HG03342 (cell line): ENCODE data around the gene C22orf31.
"Not testable (repeated sequence)": the region's sequence is repeated elsewhere in the genome, so short reads cannot be mapped to it uniquely, and the experiment has no call there.

Source experiments
- ATAC-seq: cut with Tn5 transposase; IDR thresholded peaks from one replicate; pipeline ENCODE4 v1.9.1; 2021; ENCODE audit warnings: mild to moderate bottlenecking, moderate library complexity; ENCODE audit not compliant: unreplicated experiment

The C22orf31 gene

GRCh38 chr22:29061773-29062172, at the start of gene C22orf31:
Gene C22orf31, minus strand, starts transcription at chr22:29061831. Its CDS starts 39 bp downstream, at chr22:29061792.
- no peak for ATAC-seq

GRCh38 chr22:29110946-29111345, 49.3 kb upstream of the C22orf31 start:
- ATAC-seq: no peak

DNA sequence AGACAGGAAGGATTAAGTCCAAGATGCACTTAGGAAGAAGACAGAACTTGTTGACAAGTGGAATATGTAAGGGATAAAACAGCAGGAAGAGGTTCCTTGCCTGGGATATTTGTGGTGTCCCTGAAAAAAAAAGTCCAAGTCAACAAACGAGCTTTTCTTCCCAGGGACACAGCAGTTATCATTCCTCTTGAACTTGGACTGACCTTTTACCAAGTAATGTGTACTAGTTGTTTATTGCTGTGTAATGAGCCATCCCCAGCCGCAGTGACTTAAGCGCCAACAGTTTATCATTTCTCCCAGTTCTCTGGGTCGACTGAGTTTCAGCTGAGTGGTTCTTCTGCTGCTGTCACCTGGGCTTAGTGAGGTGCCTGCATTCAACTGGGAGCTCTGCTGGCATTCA, 48.2 kb upstream of the C22orf31 start:
- no peak for ATAC-seq

- ATAC-seq: no peak
These were observed 46.5 kb upstream of the C22orf31 start for GRCh38 chr22:29108137-29108536.

- ATAC-seq: no peak
These were observed 45.2 kb upstream of the C22orf31 start for GRCh38 chr22:29106839-29107238.

DNA sequence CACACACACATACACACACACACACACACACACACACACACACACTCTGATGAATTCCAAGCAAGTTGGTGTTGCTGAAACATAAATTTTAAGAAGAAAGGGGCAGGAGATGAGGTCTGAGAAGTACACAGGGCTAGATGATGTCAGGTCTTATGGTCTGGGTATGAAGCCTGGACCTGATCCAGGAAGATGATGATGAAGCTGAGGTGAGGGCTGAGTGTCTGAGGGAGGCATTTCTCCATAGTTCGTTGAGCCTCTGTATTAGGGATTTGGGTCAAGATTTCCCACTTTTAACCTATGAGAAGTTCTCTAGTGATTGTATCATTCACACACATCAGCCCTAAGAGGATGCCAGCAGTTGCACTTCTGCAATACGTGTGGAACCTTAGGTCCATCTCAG, 43.8 kb upstream of the C22orf31 start:
- ATAC-seq: no peak

GRCh38 chr22:29103121-29103520, 41.5 kb upstream of the C22orf31 start:
- ATAC-seq: no peak

DNA sequence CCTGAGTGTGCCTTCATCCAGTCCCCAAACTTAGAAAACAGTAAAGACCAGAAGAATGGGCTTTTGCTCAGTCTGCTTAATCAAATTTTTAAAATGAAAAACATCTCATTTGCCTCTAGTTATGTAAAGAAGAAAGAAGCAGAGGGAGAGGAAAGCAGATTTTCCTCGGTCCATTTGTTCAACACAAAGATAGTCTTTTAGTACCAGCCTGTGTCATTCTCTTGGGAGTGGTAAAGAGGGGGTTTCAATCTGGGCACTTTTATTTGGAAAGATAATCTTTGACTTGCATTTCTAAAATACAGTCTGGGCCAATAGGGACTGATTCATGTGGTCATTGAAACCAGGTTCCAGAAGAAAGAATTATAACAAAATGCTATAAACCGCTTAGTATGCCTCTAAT, 40.7 kb upstream of the C22orf31 start:
- no peak for ATAC-seq

- no peak for ATAC-seq
These were observed 36.7 kb upstream of the C22orf31 start for GRCh38 chr22:29098296-29098695.

DNA sequence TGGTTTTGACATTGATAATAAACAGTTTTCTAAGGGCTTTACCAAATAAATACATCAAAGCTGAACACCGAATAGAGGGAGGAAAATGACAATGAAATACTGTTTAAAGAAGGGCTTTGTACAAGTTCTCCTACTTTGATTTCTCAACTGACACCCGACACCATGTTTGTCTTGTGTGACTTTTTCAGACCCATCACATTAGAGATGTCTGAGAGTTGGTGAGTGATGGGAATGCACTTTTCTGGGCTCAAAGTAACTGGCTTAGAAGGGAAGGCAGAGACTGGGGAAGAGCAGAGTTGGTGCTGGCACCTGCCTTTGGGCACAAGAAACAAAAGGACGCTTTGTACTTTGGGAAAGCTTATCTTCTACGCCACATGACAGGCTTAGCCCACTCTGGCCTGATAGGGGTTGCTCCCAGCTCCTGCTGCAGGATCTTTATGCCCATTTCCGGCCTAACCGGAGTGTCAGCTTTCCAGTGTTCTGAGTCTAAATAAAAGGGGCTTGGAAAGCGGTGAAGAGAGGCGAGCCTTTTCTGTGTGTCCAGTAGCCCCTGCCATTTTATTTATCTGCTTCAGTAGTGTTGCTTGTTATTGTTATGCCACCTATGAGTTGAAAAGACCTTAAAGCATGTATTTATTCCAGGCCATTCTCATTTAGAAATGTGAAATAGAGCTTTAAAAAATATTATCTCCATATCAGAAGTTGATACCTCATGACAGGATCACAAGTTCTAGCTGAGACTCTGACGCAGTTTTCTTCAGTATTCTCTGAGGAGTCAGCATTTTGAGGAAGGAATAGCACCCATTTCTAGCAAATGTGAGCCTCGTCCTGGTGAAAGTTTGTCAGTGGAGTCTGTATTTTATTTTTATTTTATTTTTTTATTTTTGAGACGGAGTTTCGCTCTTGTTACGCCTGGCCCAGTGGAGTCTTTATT, 35.4 kb upstream of the C22orf31 start:
- no peak for ATAC-seq

- no peak for ATAC-seq
These were observed 33.8 kb upstream of the C22orf31 start for GRCh38 chr22:29095459-29095858.

GRCh38 chr22:29093501-29094300, 32.1 kb upstream of the C22orf31 start:
- ATAC-seq: no peak

GRCh38 chr22:29093030-29093429, 31.4 kb upstream of the C22orf31 start:
- ATAC-seq: no peak

DNA sequence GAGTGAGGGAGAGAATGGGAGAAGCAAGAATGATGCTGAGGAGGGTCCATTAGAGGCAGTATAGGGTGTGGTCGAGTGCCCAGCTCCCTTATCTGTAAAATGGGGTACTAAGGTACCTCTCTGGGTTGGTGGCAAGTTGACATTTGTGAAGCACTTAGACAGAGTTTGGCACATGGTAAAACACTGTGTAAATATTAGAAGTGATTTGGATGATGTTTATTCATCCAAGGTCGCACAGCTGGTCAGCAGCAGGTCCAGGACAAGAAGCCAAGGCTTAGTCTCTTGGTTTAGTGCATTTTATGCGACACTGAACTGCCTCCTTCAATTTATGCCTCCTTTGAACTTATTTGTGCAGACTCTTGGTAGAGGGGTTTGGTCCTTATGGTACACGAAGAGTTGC, 30.6 kb upstream of the C22orf31 start:
- ATAC-seq: no peak

GRCh38 chr22:29090039-29090438, 28.4 kb upstream of the C22orf31 start:
- no peak for ATAC-seq

DNA sequence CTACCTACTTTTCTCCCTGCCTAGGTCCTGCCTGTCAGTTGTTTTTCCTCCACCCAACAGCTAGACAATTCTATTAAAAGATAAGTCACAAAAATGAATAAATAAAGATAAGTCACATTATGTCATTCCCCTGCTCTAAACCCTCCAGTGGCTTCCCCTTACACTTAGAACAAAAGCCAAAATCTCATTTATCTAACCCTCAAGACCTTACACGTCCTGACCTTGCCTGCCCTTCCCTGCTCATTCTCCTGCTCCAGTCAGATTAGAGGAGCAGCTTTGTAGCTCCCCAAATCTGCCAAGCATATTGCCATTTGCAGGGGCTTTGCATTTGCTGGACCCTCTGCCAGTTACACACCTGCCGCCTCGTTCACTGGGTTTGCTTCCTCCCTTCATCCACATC, 27.9 kb upstream of the C22orf31 start:
- no peak for ATAC-seq

GRCh38 chr22:29088809-29089208, 27.2 kb upstream of the C22orf31 start:
- no peak for ATAC-seq

GRCh38 chr22:29087012-29087411, 25.4 kb upstream of the C22orf31 start:
- no peak for ATAC-seq

DNA sequence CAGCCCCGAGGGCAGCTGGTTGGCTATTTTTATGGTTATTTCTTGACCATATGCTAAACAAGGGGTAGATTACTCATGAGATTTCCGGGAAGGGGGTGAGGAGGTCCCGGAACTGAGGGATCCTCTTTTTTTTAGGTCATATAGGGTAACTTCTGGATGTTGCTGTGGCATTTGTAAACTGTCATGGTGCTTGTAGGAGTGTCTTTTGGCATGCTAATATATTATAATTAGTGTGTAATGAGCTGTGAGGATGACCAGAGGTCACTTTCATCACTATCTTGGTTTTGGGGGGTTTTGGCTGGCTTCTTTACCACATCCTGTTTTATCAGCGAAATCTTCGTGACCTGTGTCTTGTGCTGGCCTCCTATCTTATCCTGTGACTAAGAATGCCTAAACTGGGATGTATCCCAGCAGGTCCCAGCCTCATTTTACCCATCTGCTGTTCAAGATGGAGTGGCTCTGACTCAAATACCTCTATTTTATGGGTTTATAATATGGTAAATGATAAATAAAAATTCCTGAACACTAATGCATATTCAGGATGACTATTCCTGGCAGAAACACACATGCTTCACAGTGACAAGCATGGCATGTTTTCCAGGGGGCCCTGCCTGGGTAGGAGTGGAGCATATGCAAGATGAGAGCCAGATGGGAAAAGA, 22.4 kb upstream of the C22orf31 start:
- no peak for ATAC-seq

- ATAC-seq: not testable (repeated sequence)
These were observed 21.9 kb upstream of the C22orf31 start for GRCh38 chr22:29083576-29083932.

- ATAC-seq: no peak
These were observed 21.4 kb upstream of the C22orf31 start for GRCh38 chr22:29082826-29083545.
